GM19372 (cell line): ENCODE data around the gene TIMM22.

Source experiments
- ATAC-seq: cut with Tn5 transposase; IDR thresholded peaks from one replicate; pipeline ENCODE4 v1.9.1; 2021; ENCODE audit warnings: mild to moderate bottlenecking, low read depth, moderate library complexity; ENCODE audit not compliant: unreplicated experiment

Gene TIMM22

DNA sequence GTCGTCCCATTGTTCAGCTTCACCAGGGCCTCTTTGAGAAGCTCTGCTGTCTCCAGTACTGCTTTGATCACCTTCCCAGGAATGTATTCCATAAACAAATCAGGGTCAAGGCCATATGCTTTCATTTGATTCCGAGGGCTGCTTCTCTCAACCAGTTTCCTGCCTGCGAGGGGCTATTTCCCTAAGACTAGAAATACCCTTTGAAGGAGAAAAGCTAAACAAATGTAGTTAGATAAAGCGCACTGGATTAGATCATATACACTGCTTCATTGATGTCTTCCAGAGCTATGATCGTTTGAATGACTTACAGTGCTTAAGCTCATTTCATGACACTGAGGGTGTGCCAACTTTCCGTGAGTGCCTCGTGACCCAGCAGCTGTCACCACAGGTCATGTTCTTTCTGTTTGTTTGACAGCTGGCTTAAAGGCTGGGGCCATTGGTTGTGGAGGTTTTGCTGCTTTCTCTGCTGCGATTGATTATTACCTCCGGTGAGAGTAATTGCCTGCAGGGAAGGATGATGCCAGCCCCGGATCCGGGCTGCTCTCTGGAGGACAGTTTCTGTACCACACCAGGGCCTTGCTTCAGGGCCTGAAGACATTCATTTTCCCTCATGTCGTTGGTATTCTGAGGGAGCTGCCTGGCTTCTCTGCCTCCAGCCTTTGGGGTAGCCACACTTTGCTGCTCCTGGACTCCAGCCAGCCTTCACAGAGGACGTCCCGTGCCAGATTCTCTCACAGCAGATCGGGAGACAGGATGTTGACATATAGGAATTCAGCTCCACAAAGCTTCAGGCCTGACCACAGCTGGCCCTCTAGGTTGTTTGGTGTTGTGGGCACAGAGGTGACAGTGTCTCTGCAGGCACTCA, 3.9 kb downstream of the TIMM22 start:
- ATAC-seq = no peak

GRCh38 chr17:1001640-1002411, 4.9 kb downstream of the TIMM22 start:
- ATAC-seq = no peak

DNA sequence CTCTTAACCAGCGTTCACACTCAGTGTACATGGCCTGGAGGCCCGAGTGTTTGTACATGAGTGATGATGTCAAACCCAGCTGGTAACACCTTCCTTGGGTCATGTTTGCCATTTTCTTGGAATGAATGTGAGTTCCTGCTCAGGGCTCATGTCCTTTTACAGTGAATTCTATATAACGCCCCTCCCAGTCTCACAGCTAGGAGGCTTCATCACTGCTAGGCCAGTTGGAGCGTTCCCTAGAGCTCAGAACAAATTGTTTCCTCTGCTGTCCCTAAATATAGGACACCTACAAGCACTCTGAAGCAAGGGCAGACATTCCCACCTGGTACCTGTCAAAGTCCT, 5.5 kb downstream of the TIMM22 start:
- no peak for ATAC-seq

DNA sequence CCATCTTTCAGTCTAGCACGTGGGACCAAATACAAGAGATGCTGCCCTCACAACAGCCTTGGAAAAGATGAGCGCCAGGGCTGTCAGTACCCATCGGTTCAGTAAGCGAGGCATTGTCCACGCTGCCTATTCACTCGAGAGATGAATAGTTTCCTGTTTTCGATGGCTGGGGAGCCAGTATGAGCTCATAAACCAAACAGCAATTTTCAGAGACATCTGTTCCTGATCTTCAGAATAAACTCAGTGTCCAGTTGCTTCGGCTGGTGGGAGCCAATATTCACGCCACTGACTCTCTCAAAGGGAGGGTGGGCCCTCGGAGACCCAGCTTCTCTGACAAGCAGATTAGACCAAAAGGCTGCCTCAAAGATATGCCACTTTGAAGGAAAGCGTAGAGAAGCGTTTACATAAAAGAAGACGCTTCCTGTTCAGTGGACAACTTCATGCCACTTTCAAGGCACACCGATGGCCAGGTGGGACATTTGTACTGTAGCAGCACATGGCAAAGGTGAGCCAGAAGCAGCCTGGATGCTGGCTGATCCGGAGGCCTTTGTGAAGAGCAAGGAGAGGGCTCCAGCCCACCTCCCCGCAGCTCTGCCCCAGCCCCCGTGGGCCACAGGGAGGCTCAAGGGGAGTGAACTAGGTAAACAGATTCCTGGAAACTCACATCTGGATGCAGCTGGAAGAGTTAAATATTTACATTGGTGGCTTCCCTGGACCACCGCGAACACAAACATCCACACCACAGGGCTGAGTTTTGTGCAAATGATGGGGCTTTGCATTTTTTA, 6.0 kb downstream of the TIMM22 start:
- ATAC-seq = no peak

DNA sequence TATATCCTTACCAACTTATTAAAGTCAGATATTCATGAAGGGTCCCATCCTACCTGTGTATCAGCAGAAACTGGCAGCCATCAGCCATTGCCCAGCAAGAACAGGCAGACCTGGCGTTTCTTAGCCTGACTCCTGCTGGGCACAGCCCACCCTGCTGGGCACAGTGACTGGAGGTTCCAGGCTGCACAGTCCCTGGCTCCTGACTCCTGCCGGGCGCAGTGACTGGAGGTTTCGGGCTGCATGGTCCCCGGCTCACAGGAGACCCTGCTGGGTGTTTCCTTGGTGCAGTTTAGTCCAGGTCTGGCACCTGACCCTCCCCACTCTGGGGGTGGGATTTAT, 6.7 kb downstream of the TIMM22 start:
- ATAC-seq = no peak

DNA sequence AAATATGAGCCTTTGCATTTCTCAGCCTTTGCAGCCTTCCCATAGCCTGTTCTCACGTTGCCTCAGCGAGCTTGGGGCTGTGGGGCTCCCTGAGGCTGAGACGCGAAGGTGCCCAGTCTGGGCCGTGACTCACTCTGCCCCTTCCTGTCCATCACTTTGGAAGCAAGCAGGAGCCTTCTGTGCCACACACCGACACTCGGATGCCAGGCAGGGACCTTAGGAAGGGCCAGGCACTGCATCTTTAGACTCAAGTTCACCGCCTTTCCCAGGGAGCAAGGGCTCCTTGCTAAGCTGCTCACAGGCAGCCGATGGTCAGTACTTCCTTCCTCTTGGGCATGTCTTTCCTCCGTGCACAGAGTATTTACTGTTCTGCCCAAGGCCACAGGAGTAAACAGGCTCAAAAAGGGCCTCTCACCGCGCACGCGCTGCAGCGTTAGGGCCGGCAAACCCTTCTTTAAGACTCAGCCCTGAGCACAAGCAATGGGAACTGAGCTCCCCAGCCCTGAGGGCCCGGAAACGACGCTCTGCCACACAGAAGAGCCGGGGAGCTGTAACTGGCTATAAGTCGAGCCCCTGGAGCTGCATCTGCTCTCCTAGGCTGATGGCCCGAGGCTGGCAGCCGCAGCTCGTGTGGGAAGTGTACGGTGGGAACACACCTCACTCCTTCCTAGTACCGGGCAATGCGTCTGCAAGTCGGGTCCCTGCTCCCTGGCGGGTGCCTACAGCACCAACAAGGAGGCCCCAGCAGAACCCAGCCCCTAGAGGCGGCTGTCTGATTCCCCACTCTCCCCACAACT, 7.2 kb downstream of the TIMM22 start:
- no peak for ATAC-seq

GRCh38 chr17:1004769-1005295, 7.9 kb downstream of the TIMM22 start:
- ATAC-seq = no peak

GRCh38 chr17:1005361-1005946, 8.5 kb downstream of the TIMM22 start:
- ATAC-seq = no peak

GRCh38 chr17:1006054-1006453, 9.1 kb downstream of the TIMM22 start:
- ATAC-seq = no peak

DNA sequence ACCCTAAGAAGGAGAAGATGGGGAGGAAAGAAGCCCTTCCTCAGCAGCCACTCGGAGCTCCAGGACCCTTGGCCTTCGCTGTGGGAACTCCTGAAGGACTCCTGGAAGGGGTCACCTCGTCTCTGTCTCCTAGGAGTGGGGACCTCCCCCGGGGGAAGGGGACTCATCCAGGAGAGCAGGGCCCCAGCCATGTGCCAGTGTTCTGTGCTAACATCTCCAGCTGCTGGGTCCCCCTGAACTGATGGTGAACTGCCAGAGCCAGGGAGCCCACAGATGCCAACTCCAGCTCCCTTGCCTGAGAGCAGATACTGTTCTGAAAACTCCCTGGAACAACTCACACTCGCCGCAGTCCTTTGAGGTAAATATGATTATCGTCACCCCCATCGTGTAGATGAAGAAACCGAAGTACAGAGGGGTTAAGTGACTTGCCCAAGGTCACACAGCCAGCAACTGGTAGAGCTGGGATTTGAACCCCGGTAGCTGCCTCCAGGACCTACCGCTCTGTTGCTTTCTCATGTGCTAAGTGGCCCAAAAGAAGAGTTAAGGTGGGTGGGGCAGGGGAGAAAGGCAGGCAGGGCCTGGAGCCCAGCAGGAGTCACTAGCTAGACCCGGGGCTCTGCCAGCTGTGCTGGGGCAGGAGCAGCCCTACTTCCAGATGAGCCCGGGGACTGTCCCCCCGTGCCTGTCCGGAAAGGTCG, 10.5 kb downstream of the TIMM22 start:
- no peak for ATAC-seq

- ATAC-seq = no peak
Observed at GRCh38 chr17:1008008-1008761, 11.3 kb downstream of the TIMM22 start.

- no peak for ATAC-seq
Observed at GRCh38 chr17:1009229-1010085, 12.5 kb downstream of the TIMM22 start.

DNA sequence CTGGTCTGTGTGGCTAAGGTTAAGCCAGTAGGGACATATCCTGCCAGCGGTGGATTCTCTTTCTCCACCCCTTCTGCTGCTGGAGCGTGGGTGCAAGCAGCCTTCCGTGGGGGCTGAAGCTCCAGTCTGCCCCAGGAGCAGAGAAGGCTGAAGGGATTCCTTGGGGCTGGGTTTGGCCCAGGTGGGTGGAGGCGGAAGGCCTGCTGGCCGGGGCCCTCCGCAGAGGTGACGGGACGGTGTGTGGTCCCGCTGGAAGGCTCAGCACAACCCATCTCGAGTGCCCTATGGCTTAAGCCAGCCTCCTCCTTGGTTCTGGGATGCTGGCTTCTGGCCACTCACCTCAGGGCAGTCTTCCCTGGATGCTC, 13.1 kb downstream of the TIMM22 start:
- no peak for ATAC-seq

DNA sequence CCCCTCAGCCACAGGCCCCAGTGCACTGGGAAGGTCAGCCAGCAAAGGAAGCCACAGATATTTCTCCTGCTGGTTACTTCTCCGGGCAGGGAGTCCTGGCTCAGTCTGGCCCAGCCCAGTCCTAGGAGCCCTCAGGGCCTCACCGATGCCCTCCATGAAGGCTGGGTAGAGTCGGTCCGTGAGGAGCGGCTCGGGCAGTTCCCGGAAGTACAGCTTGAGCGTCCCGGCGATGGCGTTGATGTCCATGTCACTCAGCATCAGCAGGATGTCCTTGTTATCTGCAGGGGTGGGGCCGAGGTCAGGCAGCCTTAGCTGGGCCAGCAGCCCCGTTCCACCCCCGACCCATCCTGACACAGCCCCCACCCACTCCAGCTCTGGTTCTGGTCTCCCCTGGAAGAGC, 13.7 kb downstream of the TIMM22 start:
- no peak for ATAC-seq

- ATAC-seq = no peak
Observed at GRCh38 chr17:1011138-1011537, 14.2 kb downstream of the TIMM22 start.

- no peak for ATAC-seq
Observed at GRCh38 chr17:1011760-1012735, 15.1 kb downstream of the TIMM22 start.
